HG02588 (cell line): ENCODE measurements around the gene RNF7.
"Not testable (repeated sequence)": the region's sequence is repeated elsewhere in the genome, so short reads cannot be mapped to it uniquely, and the experiment has no call there.

Source experiments
- ATAC-seq: cut with Tn5 transposase; IDR thresholded peaks from one replicate; pipeline ENCODE4 v1.9.1; 2021; ENCODE audit warnings: mild to moderate bottlenecking, moderate library complexity; ENCODE audit not compliant: unreplicated experiment

The RNF7 gene

DNA sequence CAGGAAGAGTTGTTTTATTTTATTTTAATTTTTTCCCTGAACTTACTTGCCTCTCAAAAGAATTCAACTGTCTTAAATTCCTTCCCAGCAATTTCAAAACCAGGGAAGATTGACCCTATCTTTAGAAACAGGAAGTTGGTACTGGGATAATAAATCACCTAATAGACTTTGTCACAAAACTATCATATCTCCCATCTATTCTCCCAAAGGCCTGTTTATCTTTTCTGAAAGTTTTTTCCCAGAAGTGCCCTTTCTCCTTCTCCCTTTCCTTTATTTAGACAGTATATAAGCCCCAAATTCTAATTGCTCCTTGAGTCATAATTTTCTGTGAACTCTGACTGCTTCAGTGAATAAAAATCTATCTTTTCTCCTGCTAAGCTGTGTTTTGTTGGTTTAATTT is 2.9 kb upstream of the RNF7 start:
- ATAC-seq: no peak

DNA sequence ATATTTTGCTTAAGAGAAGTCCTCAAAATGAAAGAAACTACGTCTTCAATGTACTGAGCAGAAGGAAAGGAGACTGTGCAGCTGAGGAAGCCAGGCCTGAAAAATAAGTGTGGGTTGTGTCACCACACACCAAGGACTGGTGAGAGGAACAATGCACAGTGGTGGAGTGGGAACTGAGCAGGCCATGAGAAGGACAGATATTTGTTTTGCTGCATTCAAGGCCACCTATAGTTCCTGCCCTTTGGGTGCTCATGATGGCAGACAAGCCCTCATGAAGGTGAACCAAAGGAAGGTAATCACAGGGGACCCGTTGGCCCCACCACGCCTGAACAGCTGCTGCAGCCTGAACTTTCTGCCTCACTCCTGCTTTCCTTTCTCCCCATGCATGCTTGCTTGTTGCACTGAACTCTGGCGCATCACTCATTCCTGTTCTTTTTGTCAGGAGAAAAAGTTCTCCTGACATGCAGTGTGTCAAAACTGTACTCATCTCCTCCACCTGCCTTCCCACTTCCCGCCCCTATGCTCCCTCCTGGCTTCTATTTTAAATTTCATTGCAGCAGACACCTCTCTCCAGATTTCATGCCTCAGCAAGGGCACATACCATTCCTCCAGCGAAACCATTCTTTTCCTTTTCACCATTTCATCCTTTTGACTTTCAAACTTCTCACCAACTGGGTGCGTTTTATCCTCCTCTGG is 2.2 kb upstream of the RNF7 start:
- ATAC-seq: no peak

DNA sequence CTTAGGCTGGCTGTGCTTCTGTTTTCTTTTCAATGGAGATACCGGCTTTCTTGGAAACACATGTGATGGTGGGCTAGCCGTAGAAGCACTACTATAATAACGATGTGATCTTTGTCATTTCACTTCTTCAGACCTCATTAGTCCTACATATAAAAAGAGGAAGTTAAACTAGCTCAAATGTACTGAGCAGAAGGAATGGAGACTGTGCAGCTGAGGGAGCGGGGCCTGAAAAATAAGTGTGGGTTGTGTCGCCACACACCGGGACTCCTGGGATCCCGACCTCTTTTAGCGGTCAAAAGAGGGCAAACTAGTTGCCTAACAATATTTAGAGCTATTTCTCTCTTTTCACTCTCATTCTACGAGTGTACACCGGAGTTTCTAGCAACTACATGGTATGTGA is 1.0 kb upstream of the RNF7 start:
- ATAC-seq: no peak

DNA sequence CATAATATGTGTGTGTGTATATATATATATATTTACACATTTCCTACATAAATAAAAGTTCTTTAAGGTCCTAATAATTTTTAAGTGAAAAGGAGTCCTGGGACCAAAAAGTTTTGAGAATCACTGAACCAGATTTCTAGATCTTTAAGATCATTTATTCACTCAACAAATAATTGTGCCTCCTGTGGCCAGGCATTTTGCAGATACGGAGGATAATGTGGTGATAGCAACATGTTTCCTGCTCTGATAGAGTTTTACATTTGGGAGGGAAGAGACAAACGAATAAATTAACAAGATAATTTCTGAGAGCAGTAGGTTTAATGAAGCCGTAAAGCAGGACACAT is 448 bp upstream of the RNF7 start:
- ATAC-seq: no peak

DNA sequence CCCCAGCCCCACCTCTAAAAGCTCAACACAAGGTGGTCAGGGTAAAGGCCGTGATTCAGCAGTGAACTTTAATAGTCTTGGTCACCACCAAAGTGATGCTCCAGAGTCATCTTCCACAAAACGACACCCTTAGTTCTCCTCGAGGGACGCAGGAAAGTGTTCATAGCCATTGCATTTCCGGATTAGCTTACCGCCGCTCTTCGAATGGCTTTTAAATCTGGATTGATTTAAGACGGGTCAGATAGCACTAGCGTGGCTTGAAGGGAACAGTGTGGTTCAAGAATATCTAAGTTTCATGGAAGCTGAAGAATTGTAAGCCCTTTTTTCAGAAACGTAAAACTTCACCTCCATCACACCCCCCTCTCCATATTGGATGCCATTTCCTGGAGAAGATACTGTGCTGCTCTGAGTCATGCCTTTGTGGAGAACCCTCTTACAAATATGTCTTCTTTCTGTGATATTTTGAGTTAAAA is 829 bp downstream of the RNF7 start:
- ATAC-seq: peak; percentile 0

DNA sequence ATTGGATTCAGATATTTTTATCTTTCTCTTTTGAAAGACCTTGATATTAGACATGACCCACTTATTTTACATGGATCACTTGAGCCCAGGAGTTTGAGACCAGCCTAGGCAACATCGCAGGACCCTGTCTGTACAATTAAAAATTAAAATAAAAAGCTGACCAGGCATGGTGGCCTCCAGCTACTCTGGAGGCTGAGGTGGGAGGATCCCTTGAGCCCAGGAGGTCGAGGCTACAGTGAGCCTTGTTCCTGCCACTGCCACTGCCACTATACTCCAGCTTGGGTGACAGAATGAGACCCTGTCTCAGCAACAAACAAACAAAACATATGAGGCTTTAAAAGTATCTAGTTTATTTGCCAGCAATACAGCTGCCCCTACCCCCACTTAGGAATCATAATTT is 1.6 kb downstream of the RNF7 start:
- ATAC-seq: no peak

DNA sequence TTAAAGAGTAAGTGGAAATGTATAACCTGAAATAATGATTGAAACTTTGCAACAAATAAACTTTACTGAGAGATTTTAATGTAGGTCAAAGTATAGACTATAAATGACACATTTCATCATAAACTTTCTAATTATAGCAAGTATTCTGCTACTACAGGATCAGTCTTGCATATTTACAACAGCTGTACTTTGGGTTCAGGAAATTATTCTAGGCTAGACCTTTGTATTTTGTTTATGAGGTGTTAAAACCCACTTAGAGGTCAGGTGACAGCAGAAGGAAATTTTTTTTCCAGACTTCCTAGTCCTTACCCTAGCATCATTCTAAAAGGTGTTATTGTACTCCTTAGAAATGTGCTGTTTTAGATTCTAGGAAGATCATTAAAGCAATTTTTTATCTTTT is 2.3 kb downstream of the RNF7 start:
- ATAC-seq: no peak

DNA sequence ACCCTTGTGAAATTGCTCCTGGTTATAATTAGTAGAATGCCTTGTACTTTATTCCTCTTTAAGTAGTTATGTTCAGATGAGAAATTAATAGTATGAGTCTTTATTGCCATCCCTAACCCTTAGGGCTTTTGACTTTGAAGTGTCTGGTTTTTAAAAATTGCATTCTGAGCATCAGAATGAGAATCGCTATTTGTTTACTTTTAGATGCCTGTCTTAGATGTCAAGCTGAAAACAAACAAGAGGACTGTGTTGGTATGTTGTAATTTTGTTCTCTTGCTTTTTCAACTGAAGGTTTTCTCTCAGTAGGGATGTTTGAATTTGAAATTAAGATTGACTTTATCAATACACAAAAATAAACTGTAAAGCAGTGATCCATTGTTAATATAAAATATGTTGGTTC is 5.2 kb downstream of the RNF7 start:
- ATAC-seq: no peak

DNA sequence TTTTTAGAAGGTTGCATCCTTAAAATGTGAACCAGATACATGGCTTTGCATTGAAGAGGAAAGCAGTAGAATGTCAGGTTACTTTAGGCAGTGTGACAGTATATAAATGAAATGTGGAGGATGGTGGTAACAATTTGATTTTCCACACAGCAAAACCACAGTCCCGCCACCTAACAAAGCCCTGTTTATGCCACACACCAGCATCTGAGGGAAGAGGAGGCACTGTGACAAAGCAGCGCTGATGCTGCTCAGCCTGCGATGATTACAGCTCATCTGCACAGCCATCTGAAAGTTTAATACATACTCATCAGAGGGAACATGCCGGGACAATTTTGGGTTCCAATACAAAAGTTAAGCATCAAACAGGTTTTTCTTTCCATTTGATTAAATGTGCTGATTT is 8.9 kb downstream of the RNF7 start:
- no peak for ATAC-seq

DNA sequence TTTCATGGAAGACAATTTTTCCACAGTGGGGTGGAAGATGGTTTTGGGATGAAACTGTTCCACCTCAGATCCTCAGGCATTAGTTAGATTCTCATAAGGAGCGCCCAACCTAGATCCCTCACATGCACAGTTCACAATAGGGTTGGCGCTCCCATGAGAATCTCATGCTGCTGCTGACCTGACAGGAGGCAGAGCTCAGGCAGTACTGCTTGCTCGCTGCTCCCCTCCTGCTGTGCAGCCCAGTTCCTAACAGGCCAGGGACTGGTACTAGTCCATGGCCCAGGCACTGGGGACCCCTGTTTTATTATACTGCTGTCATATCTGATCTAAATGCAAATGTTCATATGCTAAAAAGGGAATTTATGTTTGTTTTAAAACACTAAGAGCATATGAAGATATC is 15.3 kb downstream of the RNF7 start:
- ATAC-seq: no peak

DNA sequence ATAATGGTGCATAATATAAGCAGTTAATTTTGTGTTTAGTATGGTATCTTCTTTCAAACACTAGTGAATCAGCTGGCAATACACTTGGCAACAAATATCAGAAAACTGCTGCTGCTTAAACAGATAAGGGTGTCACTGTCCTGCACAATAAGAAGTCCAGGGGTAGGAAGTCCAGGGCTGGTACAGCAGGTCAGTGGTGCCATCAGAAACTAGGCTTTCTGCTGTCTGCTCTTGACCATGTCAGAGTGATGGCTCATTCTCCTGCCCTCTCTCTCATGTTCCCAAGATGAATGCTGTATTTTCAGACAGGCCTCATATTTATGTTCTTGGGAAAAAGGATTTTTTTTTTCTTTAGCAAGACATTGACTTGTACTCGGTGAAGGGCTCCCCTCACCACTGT is 15.9 kb downstream of the RNF7 start:
- ATAC-seq: no peak

DNA sequence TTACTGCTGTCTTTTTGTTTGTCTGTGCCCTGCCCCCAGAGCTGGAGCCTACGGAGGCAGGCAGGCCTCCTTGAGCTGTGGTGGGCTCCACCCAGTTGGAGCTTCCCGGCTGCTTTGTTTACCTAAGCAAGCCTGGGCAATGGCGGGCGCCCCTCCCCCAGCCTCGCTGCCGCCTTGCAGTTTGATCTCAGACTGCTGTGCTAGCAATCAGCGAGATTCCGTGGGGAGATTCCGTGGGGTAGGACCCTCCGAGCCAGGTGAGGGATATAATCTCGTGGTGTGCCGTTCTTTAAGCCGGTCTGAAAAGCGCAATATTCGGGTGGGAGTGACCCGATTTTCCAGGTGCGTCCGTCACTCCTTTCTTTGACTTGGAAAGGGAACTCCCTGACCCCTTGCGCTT is 24.5 kb downstream of the RNF7 start:
- not testable (repeated sequence) for ATAC-seq

DNA sequence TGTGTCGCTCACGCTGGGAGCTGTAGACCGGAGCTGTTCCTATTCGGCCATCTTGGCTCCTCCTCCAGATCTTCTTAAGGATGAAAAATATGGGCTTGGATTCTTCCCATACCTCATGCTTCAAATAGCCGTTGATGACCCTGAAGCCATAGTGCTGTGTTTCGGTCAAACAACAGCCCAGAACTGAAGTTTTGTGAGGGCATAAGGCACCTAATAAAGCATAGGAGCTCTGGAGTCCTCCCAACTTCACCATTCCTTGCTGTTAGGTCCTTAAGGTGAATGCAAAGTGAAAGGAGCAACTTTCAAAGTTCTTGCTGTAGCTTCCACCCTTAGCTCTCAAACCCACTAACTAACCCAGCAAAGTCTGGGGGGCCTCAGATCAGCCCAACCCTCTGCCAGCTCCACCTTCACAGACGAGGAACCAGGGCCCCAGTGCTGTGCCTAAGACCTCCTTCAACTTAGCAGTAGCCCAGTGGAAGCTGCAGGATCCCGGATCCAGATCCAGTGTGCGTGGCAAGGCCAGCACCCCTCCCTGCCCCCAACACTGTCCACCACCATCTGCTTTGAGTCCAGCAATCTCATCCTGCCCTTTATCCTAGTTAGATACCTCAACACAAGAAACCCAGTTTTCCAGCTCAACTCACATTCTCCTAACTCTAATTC is 25.1 kb downstream of the RNF7 start, which contains the start of gene GRK7:
Gene GRK7, plus strand, starts transcription at position 321 of the 663 bp plus-strand sequence. CDS start 14,877 bp downstream, outside the sequence.
- no peak for ATAC-seq

DNA sequence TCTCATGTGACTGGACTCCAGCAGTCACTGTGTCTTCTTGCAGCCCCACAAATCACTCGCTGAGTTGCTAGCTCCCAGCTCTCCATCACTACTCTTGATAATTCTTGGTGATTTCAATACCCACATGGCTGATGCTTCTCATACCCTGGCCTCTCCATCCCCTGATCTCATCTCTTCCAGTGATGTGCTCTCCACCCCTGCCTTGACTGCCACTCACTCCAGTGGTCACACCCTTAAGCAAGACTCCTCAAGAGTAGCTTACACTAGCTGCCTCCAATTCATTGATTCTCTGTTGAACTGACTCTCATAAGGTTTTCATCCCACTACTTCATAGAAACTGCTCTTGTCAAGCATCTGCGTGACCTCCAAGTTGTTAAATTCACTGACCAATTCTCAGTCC is 25.9 kb downstream of the RNF7 start:
- no peak for ATAC-seq

DNA sequence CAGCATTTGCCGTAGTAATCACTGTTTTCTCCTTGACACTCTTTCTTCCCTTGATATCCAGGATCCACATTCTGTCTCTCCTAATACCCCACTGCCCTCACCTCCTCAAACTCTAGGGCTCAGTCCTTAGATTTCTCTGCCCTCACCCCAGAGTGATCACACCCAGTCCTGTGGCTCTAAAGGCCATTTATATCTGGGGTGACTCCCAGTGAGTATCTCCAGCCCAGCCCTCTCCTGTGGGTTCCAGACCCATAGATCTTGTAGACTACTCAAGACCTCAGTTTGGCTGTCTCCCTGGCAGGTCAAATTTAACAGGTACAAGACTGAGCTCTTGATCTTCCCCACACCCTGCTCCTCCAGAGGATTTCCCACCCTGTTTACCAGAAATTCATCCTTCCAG is 26.4 kb downstream of the RNF7 start:
- no peak for ATAC-seq

DNA sequence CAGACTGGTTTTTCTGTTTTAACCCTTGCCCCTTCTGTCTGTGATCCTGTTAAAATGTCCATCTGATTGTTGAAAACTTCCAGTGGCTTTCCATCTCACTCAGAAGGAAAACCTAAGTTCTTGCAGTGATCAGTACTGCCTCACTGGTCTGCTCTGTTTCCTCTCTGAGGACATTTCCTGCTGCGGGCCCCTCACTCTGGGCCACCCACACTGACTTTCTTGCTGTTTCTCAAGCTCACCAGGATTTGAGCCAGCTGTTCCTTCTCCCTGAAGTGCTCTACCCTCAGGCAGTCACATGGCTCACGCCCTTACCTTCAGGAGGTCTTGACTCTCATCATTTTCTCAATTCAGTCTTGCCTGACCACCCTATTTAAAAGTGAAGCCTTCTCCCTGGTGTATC is 26.9 kb downstream of the RNF7 start:
- no peak for ATAC-seq

DNA sequence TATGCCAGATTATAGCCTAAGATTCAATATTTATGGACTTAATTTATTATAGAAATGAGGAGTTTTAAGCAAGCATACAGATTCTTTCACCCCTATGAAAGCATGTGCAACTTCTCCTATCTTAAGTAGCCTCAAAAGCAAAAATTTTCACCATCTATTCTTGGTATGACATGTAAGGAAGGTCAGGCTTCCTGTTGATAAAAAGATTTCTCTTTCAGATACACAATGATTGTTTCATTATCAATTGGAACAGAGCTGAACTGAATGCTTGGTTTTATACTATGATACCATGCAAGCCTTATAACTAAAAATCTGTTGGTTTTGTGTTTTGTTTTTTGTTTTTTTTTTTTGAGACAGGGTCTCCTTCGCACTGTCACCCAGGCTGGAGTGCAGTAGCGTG is 29.0 kb downstream of the RNF7 start:
- ATAC-seq: no peak

DNA sequence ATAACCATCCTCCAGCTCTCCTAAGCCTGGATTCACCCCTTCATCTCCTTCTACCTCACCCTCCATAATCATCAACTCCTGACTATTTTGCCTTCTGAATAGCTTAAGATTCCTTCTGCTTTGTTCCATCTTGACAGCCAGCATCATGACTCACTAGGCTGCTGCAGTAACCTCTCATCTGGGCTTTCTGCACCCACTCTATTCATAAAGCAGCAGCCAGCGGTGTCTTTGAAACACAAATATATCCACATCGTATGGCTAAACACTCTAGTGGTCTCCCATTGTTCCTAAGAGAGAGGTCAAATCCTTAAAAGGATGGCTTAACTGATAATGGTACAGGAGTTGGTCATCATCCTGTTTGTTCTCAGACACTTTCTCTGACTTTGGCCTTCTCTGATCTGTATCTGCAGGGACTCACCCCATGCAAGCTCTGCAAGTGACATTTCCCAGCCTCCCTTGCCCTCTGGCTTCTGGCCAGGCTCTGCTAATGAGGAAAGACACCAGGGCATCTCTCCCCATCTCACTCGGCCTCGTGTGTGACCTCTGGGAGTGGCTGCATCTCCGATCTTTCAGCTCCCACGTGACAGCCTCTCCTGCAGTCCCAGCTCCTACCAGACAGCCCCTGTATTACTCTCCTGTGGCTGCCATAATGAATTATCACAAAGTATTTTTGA is 31.3 kb downstream of the RNF7 start:
- no peak for ATAC-seq

DNA sequence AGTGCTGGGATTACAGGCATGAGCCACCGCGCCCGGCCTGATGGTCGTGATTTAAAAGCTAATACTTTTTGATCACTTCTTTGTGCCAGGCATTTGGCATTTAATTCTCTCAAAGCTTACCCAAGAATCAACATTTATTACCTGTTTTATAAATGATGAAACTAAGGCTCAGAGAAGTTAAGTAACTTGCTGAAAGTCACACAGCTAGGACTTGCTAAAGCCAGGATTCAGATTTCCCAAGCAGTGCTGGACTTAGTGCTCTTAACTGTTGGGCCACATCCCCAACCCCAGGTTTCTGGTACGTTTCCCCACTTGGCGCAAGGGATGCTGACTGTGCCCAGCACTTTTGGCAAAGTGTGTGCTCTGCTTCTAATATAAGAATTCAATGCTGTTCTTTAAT is 35.6 kb downstream of the RNF7 start:
- no peak for ATAC-seq

DNA sequence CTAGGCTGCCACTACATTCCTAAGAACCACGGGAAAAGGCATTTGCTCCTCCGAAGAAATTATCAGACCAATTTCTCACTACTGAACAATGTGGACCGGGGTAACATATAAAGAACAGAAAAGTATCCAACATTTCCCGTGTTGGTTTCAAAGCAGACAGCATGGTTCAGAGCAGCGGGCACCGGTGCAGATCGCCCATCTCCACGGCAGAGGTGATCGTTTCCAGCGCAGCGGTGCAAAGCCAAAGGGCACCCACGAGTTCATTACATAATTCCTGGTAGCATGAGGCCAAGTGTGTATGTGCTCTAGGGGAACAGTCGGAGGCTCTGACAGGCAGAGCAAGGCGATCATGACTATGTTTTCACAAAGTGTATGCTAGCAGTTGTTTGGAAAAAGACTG is 38.3 kb downstream of the RNF7 start:
- ATAC-seq: no peak

DNA sequence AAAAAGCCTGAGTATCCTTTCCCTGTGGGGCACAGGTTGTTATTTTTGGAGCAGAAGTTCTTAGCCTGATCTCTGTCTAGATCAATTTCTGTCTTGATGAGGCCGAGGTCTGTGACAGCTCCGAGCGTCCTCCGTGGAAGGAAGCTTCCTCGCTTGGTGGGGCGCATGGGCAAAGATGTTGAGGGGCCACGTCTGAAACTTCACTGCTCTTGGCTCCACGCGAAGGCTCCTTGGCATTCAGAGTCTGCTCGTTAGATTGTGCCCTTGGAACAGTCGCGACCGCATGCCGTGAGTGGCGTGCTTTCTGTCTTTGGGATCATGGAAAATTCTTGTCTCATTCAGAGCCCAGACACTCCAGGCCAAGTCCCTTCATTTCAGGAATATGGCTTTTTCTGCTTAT is 38.8 kb downstream of the RNF7 start:
- no peak for ATAC-seq
